Measurements from ENCODE around the gene VILL.

- no peak for TF ChIP-seq CTCF (IDR thresholded peaks at IDR 0.05)
- no peak for TF ChIP-seq POLR2A (IDR thresholded peaks at IDR 0.05)
Observed at GRCh38 chr3:38022896-38023709, 32.5 kb downstream of the VILL start.

Measured in adrenal gland (tissue), 5 donors.